MG63 (cell line): ENCODE data around the gene ZXDC. TPM values are rescaled to one million over a fixed set of nuclear protein-coding genes. Genes with fewer than 3 reads are reported as not detected.

Source experiments
- DNase-seq: peaks from one replicate; pipeline ENCODE4 v3.0.0-alpha.2; 2020
- H3K27me3 ChIP-seq: fragments of 250-450 bp; sonication (Bioruptor Pico); 2 replicates; pipeline ENCODE4 v1.5.1; 2020; ENCODE audit warnings: mild to moderate bottlenecking, moderate library complexity
- H3K36me3 ChIP-seq: fragments of 250-450 bp; sonication (Bioruptor Pico); 2 replicates; pipeline ENCODE4 v1.5.1; 2020; ENCODE audit warnings: mild to moderate bottlenecking, moderate library complexity
- H3K4me3 ChIP-seq: fragments of 250-450 bp; sonication (Bioruptor Pico); 2 replicates; pipeline ENCODE4 v1.5.1; 2020; ENCODE audit warnings: mild to moderate bottlenecking, moderate library complexity
- H3K9me3 ChIP-seq: fragments of 250-450 bp; sonication (Bioruptor Pico); 2 replicates; pipeline ENCODE4 v1.5.1; 2020; ENCODE audit warnings: mild to moderate bottlenecking, moderate library complexity
- total RNA-seq: library from RNA; depleted of rRNA; stranded (reverse); fragments of >200 nt; shearing (Covaris generic); gene quantifications from 2 replicates; pipeline ENCODE4 v1.2.3, GENCODE V29; 2014; ENCODE audit warnings: low replicate concordance

The ZXDC gene
- total RNA-seq, 1 experiment from 2014 or later, result 16.3 TPM

DNA sequence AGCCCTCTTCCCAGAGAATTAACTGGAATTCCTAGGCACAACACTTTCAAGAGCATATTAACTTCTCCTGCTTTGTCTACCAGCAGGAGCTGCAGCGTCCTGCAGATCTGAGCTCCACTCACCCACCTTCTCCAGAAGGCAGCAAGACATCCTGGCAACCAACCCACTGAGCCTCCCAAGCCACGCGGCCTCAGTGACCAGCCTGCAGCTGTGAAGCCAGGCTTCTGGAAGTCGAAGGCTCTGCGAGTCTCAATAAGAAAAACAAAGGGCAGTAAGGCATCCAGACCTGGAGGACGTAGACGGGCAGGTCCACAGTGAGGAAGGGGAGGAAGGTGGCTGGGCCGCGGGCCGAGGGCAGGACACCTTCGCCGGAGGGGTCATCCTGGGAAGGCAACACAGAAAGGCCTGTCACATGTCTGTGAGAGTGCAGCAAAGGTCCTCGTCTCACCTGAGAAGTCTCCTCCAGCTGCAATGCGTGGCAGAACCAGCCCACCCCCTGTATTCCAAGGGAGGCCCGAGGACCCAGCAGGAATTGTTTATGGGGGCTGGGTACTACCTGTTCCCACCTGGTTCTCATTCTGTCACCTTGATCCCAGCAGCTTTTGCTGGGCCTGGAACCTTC lies 36.2 kb downstream of the ZXDC start:
- no peak for DNase-seq
- peaks cover 15% of the 10 kb centered on the region for H3K36me3 ChIP-seq
- no peaks in the 10 kb centered on the region for H3K9me3 ChIP-seq
- H3K4me3 ChIP-seq, result no peak overlapping the region
- no peaks in the 10 kb centered on the region for H3K27me3 ChIP-seq

DNA sequence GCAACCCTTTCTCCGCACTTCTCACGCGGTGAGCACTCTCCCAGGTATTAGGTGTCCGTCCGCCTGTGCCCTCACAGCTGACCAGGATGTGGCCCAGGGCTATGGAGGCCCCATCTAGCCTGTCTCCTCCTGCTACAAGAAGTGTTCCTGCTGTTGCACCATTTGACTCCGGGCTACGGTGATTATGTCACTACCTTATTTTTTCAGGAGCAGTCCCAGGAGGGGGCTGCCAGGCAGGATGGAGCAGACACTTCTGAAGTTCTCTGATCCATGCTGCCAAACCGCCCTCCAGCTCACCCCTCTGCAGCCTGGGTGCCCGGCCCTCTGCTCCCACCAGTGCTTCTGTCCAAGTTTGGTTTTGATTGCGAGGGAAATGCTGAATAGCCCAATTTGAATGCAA lies 36.9 kb downstream of the ZXDC start:
- no peaks in the 10 kb centered on the region for H3K27me3 ChIP-seq

DNA sequence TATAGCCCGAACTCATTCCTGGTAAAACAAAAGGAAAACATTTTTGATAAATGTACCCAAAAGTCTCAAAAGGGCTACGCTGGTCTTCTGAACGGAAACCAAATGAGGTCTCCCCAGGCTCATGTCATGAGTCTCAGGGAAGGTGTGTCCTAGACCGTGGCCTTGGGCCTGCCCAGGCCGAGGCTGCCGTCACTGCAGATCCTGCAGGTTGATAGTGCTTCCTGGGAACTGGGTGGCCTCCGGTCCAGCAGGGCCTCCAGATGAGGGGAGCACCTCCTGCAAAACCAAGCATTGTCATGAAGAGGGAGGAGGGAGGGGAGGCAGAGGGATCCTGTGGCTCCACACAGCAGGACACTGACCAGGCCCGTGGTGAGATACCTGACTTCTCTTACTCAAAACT lies 37.5 kb downstream of the ZXDC start:
- DNase-seq, result no peak
- Histone ChIP-seq H3K27me3 (no peaks in the 10 kb centered on the region), H3K9me3 (no peaks in the 10 kb centered on the region), H3K4me3 (no peak overlapping the region), H3K36me3 (peaks cover 10% of the 10 kb centered on the region)

More for the DNA sequence above, 36.9 kb downstream of the ZXDC start:
- no peak overlapping the region for H3K4me3 ChIP-seq
- H3K36me3 ChIP-seq, result peaks cover 15% of the 10 kb centered on the region
- no peak for DNase-seq
- H3K9me3 ChIP-seq, result no peaks in the 10 kb centered on the region

DNA sequence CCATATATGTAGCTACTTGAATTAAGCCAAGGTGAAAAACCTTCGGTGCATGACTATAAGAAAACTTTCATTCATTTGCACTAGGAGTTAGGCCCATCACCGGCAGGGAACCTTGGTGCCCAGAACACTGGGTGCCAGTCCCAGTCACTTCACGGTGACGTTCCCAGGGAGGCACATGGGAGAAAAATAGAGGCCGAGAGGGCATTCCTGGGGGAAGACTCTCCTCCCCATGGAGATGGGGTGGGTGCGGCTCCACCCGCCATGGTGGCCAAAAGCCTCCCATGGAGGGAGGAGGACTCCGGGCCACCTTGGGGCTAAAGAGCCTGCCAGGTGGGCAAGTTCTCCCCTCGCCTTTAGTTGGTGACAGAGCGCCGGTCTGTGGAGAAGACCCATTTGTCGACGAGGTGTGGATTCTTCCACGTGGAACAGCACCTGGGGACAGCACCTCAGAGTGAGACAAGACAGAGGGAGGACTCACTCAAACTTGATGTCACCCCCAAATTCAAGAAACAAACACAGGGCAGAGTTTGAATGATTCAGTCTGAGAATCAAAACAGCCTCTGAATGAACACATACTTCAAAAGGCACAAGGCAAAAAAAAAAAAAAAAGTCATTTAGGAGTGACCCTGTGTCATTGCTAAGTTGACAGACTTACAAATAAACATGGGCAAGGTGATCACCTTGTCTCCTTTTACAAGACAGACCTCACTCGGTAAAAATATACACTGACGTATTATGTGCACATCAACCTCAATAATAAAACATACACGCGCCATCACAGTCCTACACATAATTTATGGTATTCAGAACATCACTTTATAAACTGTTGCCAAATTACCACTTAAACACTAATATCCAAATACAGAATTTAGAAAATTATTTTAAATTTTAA lies 38.6 kb downstream of the ZXDC start:
- Histone ChIP-seq H3K9me3 (no peaks in the 10 kb centered on the region), H3K4me3 (no peak overlapping the region), H3K27me3 (no peaks in the 10 kb centered on the region), H3K36me3 (peaks cover 12% of the 10 kb centered on the region)
- no peak for DNase-seq

DNA sequence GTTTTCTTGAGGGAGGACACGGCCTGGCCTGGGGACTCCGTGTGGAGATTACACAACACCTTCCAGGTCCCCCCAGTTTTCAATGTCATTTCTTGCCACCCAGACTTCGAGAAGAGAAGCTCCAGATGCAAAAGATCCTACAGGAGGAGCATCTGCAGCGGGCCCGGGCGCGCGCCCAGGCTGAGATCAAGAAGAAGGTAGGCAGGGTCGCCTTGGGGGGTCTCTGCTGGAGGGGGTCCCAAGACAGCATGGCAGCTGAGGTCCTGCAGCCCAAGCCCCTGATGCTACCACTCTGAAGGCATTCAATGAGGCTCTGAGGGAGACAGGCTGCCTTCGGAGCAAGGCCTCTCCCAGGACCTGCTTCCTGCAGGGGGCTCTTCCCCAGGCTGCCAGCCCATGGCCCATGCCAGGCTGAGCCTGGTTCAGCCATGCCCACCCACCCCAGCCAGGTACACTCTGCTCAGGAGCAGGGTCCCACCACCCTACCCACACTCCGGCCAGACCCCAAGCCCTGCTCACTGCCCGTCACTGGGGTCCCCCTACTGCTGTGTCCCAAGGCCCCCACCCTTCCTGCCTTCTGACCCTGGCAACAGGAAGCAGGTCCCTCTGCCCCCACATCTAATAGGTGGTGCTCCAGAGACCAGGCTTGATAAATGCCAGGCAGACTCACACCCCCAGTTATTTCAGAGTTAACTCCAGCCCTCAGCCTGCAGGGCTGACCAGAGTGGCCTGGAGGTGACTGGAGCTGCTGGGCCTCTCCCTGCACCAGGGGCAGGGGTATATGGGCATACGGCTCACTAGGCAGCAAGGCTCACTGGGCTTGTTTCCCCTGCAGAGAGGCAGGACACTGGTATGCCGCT lies 40.0 kb downstream of the ZXDC start:
- Histone ChIP-seq H3K27me3 (no peaks in the 10 kb centered on the region; the same call in 1 of the 2 replicates), H3K36me3 (peaks cover 8% of the 10 kb centered on the region), H3K9me3 (no peaks in the 10 kb centered on the region), H3K4me3 (no peak overlapping the region)
- DNase-seq, result no peak

DNA sequence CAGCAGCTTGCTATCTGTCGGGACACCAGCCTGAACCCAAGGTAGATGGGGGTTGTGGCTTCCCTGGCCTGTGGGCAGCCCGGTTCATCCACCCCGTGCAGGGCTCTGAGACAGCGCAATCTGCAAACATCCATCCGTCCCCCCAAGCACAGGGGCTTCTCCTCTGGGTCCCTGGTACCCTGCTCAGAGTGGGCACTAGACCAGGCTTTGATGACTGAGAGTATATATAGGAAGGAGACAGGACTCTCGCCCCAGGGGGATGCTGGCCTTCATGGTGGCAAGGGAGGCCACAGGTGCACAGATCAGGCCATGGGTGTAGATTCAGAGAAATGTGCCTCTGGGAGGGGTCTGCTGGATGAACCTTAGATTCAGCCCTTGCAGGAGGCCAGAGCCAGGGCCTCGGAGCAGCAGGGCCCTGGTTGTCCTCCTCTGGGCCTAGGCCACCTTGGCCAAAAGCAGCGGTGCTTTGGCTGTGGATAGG lies 40.7 kb downstream of the ZXDC start:
- Histone ChIP-seq H3K9me3 (no peaks in the 10 kb centered on the region), H3K4me3 (no peak overlapping the region), H3K27me3 (no peaks in the 10 kb centered on the region; the same call in 1 of the 2 replicates), H3K36me3 (peaks cover 8% of the 10 kb centered on the region)
- DNase-seq, result no peak

DNA sequence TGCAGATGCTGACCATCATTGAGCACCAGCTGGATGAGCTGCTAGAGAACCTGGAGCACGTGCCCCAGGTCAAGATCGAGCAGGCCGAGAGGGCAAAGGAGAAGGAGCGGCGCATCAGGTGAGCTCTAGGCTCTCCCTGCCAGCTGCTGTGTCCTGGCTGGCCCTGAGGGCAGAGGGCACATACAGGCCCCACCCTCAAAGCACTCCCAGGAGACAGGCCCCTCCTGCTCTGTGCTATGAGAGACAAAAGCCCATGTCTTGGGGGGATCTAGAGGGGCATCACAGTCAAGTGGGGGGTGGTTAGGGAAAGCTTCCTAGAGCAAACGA lies 41.5 kb downstream of the ZXDC start:
- no peaks in the 10 kb centered on the region for H3K9me3 ChIP-seq
- H3K36me3 ChIP-seq, result peaks cover 6% of the 10 kb centered on the region
- H3K27me3 ChIP-seq, result no peaks in the 10 kb centered on the region; the same call in 1 of the 2 replicates
- no peak for DNase-seq
- H3K4me3 ChIP-seq, result no peak overlapping the region

DNA sequence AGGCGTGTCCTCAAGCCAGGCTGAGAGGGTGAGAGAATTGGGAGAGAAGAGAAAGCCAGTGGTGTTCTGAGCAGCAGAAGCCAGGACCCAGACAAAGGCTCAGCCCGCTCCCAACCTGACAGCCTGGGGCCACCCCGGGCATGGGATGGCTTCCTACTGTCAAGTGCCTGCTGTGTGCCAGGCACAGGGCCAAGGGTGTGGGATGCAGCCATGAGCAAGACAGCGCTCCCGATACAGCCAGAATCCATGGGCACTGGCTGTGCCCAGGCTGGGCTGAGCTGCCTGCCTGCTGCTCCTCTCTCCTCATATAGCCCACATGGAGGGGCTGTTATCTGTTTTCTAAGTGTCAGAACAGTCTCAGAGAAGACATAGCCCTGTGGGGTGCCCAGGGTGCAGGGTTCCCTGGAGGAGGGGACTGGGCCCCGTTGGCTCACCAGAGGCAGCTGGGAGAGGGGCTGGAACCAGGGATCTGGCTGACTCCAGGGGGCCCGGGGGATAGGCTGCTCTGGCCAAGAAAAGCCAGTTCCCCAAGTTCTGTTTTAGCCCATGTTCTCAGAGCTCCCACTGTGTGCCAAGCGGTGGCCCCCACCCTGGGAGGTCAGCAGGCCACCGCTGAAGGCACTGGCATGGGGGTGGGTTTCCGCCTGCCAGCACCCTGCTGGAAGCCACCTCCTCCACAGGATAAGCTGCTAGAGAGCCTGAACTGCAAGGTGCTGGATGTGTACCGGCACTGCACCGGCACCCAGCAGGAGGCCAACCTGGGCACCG lies 42.0 kb downstream of the ZXDC start:
- Histone ChIP-seq H3K27me3 (no peaks in the 10 kb centered on the region; the same call in 1 of the 2 replicates), H3K9me3 (no peaks in the 10 kb centered on the region), H3K4me3 (no peak overlapping the region), H3K36me3 (peaks cover 6% of the 10 kb centered on the region)
- peak; percentile 27 for DNase-seq

DNA sequence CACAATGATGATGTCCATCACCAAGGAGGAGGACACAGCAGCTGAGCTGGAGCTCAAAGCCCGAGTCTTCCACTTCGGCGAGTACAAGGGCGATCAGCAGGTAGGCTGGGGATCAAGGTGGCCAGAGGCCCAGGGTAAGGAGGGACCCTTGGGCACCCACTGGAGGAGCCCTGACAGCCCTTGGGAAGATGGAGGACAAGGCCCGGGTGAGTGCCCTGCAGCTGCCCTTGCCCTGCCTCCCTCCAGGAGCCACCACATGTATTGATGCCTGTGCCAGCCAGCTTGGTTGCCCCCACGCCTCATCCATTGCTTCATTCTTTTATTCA lies 42.6 kb downstream of the ZXDC start:
- peaks cover 2% of the 10 kb centered on the region; the same call in 1 of the 2 replicates for H3K9me3 ChIP-seq
- no peak overlapping the region for H3K4me3 ChIP-seq
- no peaks in the 10 kb centered on the region; the same call in 1 of the 2 replicates for H3K27me3 ChIP-seq
- H3K36me3 ChIP-seq, result peaks cover 6% of the 10 kb centered on the region; the same call in 1 of the 2 replicates
- DNase-seq, result no peak

DNA sequence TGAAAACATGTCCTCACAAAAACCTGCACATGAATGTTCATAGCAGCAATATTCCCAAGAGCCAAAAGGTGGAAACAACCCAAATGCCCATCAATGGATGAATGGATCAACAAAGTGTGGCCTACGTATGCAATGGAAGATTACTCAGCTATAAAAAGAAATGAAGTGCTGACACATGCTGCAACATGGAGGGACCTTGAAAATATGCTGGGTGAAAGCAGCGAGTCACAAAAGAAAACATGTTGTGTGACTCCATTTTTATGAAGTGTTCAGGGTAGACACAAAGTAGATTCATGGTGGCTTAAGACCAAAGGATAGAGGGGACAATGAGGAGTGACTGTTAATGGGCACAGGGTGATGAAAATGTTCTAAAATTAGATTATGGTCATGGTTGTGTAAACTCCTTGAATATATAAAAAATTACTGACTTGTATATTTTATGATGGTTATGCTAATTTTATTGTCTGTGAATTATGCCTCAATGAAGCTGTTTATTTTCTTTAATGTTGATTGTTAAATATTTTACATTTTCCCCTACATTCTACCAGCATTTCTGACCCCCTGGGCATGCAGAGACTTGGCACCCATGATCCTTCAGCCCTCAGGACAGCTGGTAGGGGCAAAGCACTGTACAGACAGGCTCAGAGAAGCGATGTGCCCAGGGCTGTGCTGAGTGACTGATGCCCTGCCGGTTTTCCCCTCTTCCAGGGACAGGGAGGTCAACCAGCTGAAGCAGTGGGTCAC lies 43.2 kb downstream of the ZXDC start:
- no peak for DNase-seq
- peaks cover 6% of the 10 kb centered on the region; the same call in 1 of the 2 replicates for H3K36me3 ChIP-seq
- no peak overlapping the region for H3K4me3 ChIP-seq
- H3K27me3 ChIP-seq, result no peaks in the 10 kb centered on the region; the same call in 1 of the 2 replicates
- peaks cover 6% of the 10 kb centered on the region; the same call in 1 of the 2 replicates for H3K9me3 ChIP-seq

DNA sequence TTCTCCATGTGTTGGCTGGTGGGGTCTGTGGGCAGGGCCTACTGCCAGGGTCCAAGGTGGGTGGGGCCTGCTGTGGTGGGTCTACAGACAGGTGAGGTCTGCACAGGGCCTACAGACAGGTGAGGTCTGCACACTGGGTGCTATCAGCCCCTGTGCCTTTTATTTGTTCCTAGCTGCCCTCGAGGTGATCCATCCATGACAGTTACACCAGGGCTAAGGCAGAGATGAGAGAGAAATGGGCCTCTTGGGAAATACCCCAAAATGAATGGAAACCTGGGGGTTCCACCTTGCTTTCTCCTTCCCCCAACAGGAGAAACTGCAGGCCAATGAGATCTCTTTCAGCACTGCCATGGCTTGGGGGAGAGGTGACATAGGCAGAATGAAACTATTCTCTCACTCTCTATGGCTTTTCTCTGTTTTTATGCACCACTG lies 44.6 kb downstream of the ZXDC start:
- DNase-seq, result no peak
- peaks cover 3% of the 10 kb centered on the region; the same call in 1 of the 2 replicates for H3K36me3 ChIP-seq
- no peaks in the 10 kb centered on the region; the same call in 1 of the 2 replicates for H3K27me3 ChIP-seq
- peaks cover 11% of the 10 kb centered on the region for H3K9me3 ChIP-seq
- H3K4me3 ChIP-seq, result no peak overlapping the region

DNA sequence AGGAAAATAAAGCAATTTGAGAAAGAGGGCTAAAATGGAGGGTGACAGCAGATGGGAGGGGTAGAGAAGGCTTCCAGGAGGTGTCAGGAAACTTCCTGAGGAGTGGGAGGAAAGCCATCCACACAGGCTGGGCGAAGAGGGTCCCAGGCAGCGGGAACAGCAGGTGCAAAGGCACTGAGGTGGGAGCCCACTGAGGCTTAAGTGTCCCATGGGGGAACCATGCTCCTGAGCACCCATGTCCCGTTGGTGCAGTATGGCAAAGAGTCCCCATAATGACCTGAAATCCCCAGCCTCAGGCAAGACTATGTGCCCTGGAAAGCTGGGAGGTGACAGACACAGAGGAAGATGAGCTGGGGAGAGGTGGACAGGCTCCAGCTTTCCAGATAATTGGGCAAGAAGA lies 50.9 kb downstream of the ZXDC start:
- no peaks in the 10 kb centered on the region for H3K36me3 ChIP-seq
- no peak overlapping the region for H3K4me3 ChIP-seq
- H3K27me3 ChIP-seq, result no peaks in the 10 kb centered on the region
- DNase-seq, result no peak
- H3K9me3 ChIP-seq, result peaks cover 17% of the 10 kb centered on the region

DNA sequence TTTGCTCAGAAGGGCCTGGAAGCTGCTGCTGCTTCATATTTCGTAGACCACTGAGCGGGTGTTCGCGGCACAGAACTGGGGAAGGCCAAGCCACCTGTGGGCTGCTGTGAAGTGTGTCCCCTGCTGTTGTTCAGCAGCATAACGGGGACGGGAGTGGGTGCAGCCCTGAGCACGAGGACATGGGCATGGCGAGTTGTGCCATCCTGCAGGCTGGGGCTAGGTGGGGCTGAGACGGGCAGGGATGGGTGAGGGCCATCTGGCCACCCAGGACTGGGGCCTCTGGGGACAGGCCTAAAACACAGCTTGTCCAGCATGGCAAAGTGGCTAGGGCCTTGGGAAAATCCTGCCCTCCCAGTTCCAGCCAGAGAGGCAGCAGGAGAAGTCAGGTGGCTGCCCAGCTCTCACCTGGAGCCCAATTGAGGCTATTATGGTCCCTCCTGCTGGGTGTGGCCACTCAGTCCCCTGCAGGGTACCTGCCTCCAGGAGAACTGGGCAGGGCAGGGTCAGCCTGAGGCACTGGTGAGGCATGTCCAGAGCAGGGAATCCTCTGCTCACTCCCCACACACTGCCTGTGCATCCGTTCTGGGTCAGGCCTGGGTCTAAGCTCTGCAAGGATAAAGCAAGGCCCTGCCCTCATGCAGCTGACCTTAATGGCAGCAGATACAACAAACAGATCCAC lies 51.5 kb downstream of the ZXDC start:
- Histone ChIP-seq H3K36me3 (no peaks in the 10 kb centered on the region), H3K9me3 (peaks cover 17% of the 10 kb centered on the region), H3K27me3 (no peaks in the 10 kb centered on the region), H3K4me3 (no peak overlapping the region)
- no peak for DNase-seq

DNA sequence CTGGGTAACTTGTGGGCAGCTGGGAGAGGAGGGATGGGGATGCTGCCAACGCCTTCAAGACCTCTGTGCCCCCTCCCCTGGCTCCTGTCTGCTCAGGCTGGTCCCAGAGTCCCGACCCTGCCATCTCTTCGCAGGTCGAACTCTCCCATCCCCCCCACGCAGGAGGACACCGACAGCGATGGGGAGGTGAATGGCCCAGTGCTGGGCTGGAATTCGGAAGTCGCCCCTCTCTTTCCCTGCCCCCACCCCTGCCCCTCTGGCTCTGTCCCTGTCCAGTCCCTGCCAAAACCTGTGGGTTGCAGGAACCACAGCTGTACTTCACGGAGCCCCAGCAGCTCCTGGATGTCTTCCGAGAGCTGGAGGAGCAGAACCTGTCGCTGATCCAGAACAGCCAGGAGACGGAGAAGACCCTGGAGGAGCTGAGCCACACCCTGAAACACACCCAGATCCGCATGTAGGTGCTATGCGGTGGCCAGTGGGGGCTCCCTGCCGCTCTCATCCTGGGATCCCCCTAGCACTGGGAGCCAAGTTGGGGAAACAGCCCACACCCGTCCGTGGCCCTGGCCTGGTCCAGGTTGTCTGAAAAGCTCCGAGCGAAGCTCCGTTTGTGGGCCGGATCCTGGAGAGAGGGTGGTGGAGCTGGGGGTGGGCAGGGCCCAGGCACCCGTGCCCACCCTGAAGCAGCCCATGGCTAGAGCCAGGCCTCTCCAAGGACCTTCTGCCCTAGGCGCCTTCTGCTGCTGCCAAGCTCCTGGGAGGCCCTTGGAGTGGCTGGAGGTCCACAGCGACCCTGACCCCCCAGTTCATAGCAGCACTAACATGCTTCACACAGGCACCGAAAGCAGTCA lies 52.3 kb downstream of the ZXDC start:
- DNase-seq, result no peak
- H3K36me3 ChIP-seq, result no peaks in the 10 kb centered on the region
- peaks cover 17% of the 10 kb centered on the region for H3K9me3 ChIP-seq
- no peak overlapping the region for H3K4me3 ChIP-seq
- H3K27me3 ChIP-seq, result no peaks in the 10 kb centered on the region
